ENCODE data around the gene CAPZA3. TPM values are rescaled to one million over a fixed set of nuclear protein-coding genes. Genes with fewer than 3 reads are reported as not detected.

Gene CAPZA3
- total RNA-seq (2013; cell fraction: nucleolus; rRNA removed), result not detected in 2 replicates
- total RNA-seq (2014; rRNA removed) (not detected in 2 replicates), total RNA-seq (2014; rRNA removed; fragmentation: Illumina TruSeq; extraction: Trizol) (not detected in 2 replicates), total RNA-seq (2021) (not detected in 2 replicates), polyA plus RNA-seq (2011; rRNA removed) (not detected in 2 replicates), polyA plus RNA-seq (2014; fragmentation: Illumina TruSeq; extraction: Trizol) (not detected in 2 replicates), polyA plus RNA-seq (2014; fragmentation: Nextera tagmentation; extraction: Ambion mirVana) (not detected), polyA plus RNA-seq (2014; rRNA removed) (not detected in 2 replicates), polyA plus RNA-seq (2016; fragmentation: Nextera tagmentation; extraction: Ambion mirVana) (not detected), polyA minus RNA-seq (2011; rRNA and poly(A)+ RNA removed) (not detected in 2 replicates), Bru-seq, nascent RNA (not detected), BruChase-seq, experiment 1, labeled RNA remaining after a 6-hour chase (not detected), BruChase-seq, experiment 2, labeled RNA remaining after a 2-hour chase (not detected)
- not detected for polyA plus RNA-seq (2011; ENCODE audit: low read depth)
- polyA plus RNA-seq (2011; cell fraction: cytosol; rRNA removed), result not detected in 2 replicates
- polyA plus RNA-seq (2011; cell fraction: nucleus; rRNA removed), result not detected in 2 replicates
- not detected in 2 replicates for polyA plus RNA-seq (2012)
- polyA minus RNA-seq (2011; cell fraction: cytosol; rRNA and poly(A)+ RNA removed), result not detected in 2 replicates
- not detected in 2 replicates for polyA minus RNA-seq (2011; cell fraction: nucleus; rRNA and poly(A)+ RNA removed)
- long read RNA-seq, experiment 1, result 0 reads
- long read RNA-seq, experiment 2, result 0 reads

- Histone ChIP-seq H3K4me3 (no peak within 1 kb of the TSS), H3K79me2 (ENCODE audit: control insufficient read depth, insufficient read depth, low read length) (no peaks in the 10 kb centered on the region), H3K27me3 (replicated peaks in 1 of 2; ENCODE audit: control insufficient read depth in 2 of 2, insufficient read depth in 2 of 2, low read length in 1 of 2) (no peaks in the 10 kb centered on the region), H3K36me3 (ENCODE audit: control insufficient read depth in 2 of 2, insufficient read depth in 2 of 2, low read length in 1 of 2) (no peaks in the 10 kb centered on the region), H4K20me1 (ENCODE audit: control insufficient read depth, insufficient read depth) (no peaks in the 10 kb centered on the region), H2AFZ (ENCODE audit: control insufficient read depth, low read depth, low read length) (no peak within 1 kb of the TSS), H3K27ac (ENCODE audit: control insufficient read depth, insufficient read depth) (no peak within 1 kb of the TSS), H3K4me1 (ENCODE audit: control insufficient read depth, insufficient read depth, low read length) (no peaks in the 10 kb centered on the region), H3K4me2 (ENCODE audit: control insufficient read depth, insufficient read depth) (no peak within 1 kb of the TSS), H3K9ac (ENCODE audit: control insufficient read depth, insufficient read depth, low read length) (no peak within 1 kb of the TSS), H3K9me3 (replicated peaks; ENCODE audit: control insufficient read depth, insufficient read depth, low read length) (no peaks in the 10 kb centered on the region)
- RAD21 ChIA-PET (ENCODE audit: unreplicated experiment), result no interaction called here
- ATAC-seq, result no peak
- in situ Hi-C loops (cut with MboI) (no loop called here), intact Hi-C loops (cut with micrococcal nuclease; ENCODE audit: unreplicated experiment) (no loop called here)
- TF ChIP-seq CHD2 (IDR thresholded peaks at IDR 0.05; ENCODE audit: borderline replicate concordance, low read depth, low read length) (no peak), BCL3 (IDR thresholded peaks at IDR 0.05; ENCODE audit: borderline replicate concordance, insufficient read depth, low read depth, low read length, poor library complexity, severe bottlenecking) (no peak), KDM1A (IDR thresholded peaks at IDR 0.05; ENCODE audit: borderline replicate concordance) (no peak), CREM (IDR thresholded peaks at IDR 0.05; ENCODE audit: low read depth) (no peak), CEBPZ (IDR thresholded peaks at IDR 0.05; ENCODE audit: low read depth, low read length) (no peak), JUNB (IDR thresholded peaks at IDR 0.05) (no peak), IRF3 (IDR thresholded peaks at IDR 0.05) (no peak), HCFC1 (IDR thresholded peaks at IDR 0.05; ENCODE audit: low read length) (no peak)
- SMC1A ChIA-PET (ENCODE audit: uncharacterized antibody, unreplicated experiment), result interaction anchor here (1.4 kb wide), 1 partner anchor 10 kb away, joined by 3 read pairs; no protein-coding TSS in a partner anchor
- CTCF ChIA-PET, result interaction anchor here (0.9 kb wide), 1 partner anchor 9 kb away, joined by 3 read pairs; no protein-coding TSS in a partner anchor
- no peak for FAIRE-seq
- WGBS (ENCODE audit: insufficient coverage, insufficient replicate concordance, low lambda C conversion rate, missing lambda C conversion rate), result 10% methylated on average over 2 of the region's 2 CpGs
- POLR2A ChIA-PET, result no interaction called here
- no TSS peak for BruUV-seq (replicated peaks)
- no peak for DNase-seq (ENCODE audit: low read depth, low spot score)
These were observed at the start of gene CAPZA3, which contains the start of gene PLCZ1 for GRCh38 chr12:18737819-18738218. Gene CAPZA3, plus strand, starts transcription at chr12:18738119. Its CDS starts 150 bp downstream, at chr12:18738269. Gene PLCZ1, minus strand, starts transcription at chr12:18738012. Its CDS starts 641 bp downstream, at chr12:18737371.

Measured in GM12878 (cell line).